GM23338 (cell line): ENCODE measurements around the gene KCNG3.

ENCODE experiments used
- EZH2 ChIP-seq: fragments of 200-600 bp; sonication (generic); IDR thresholded peaks from one replicate; pipeline ENCODE4 v1.8.0; 2017; ENCODE audit warnings: antibody characterized with exemption, mild to moderate bottlenecking, low read depth; ENCODE audit not compliant: unreplicated experiment
- EZH2phosphoT487 ChIP-seq: fragments of 200-600 bp; sonication (generic); IDR thresholded peaks from one replicate; pipeline ENCODE4 v1.8.1; 2018; ENCODE audit warnings: antibody characterized with exemption; ENCODE audit not compliant: unreplicated experiment
- TF ChIP-seq, protein P1 (sequence below), 2 experiments: fragments of 200-600 bp in 1 of 2; sonication (generic) in 1 of 2; conservative IDR thresholded peaks; 2 replicates each; pipeline versions ENCODE4 v1.5.1 to v1.6.1; 2016 to 2017; ENCODE audit warnings: antibody characterized with exemption in 2 of 2, low read depth in 2 of 2, mild to moderate bottlenecking in 2 of 2, moderate library complexity in 1 of 2
- TF ChIP-seq, protein P2 (sequence below): IDR thresholded peaks from one replicate; pipeline ENCODE4 v1.6.1; 2018; ENCODE audit warnings: antibody characterized with exemption; ENCODE audit not compliant: unreplicated experiment

DNA sequence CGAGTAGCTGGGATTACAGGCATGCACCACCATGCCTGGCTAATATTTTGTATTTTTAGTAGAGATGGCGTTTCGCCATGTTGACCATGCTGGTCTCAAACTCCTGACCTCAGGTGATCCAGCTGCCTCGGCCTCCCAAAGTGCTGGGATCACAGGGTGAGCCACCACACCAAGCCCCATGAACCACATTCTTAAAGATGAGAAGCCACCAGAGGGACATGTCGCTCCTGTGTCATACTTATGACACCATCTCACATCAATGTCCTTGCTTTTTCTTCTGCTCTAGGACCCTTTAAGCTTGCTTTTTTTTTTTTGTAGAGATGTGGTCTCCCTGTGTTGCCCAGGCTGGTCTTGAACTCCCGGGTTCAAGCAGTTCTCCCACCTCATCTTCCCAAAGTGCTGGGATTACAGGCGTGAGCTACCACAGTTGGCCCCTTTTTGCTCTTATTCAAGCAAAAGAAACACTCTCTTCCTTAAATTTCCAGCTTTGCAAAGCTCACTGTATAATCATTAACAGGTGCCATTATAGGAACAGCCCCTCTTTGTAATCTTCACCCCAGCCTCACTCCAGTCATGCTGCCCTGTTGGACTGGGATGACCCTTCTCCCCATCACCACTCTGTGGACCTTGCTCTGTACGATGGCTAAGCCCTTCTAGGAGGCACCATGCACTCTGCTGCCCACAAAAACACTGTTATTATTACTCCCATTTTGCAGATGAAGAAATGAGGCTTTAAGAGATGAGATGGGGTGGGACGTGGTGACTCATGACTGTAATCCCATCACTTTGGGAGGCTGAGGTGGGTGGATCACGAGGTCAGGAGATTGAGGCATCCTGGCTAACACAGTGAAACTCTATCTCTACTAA lies 10.8 kb upstream of the KCNG3 start:
- TF ChIP-seq, protein P1, sequence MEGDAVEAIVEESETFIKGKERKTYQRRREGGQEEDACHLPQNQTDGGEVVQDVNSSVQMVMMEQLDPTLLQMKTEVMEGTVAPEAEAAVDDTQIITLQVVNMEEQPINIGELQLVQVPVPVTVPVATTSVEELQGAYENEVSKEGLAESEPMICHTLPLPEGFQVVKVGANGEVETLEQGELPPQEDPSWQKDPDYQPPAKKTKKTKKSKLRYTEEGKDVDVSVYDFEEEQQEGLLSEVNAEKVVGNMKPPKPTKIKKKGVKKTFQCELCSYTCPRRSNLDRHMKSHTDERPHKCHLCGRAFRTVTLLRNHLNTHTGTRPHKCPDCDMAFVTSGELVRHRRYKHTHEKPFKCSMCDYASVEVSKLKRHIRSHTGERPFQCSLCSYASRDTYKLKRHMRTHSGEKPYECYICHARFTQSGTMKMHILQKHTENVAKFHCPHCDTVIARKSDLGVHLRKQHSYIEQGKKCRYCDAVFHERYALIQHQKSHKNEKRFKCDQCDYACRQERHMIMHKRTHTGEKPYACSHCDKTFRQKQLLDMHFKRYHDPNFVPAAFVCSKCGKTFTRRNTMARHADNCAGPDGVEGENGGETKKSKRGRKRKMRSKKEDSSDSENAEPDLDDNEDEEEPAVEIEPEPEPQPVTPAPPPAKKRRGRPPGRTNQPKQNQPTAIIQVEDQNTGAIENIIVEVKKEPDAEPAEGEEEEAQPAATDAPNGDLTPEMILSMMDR (conservative IDR thresholded peaks at IDR 0.05; ENCODE audit: low read depth in 2 of 2), result no peak
- TF ChIP-seq, protein P2, sequence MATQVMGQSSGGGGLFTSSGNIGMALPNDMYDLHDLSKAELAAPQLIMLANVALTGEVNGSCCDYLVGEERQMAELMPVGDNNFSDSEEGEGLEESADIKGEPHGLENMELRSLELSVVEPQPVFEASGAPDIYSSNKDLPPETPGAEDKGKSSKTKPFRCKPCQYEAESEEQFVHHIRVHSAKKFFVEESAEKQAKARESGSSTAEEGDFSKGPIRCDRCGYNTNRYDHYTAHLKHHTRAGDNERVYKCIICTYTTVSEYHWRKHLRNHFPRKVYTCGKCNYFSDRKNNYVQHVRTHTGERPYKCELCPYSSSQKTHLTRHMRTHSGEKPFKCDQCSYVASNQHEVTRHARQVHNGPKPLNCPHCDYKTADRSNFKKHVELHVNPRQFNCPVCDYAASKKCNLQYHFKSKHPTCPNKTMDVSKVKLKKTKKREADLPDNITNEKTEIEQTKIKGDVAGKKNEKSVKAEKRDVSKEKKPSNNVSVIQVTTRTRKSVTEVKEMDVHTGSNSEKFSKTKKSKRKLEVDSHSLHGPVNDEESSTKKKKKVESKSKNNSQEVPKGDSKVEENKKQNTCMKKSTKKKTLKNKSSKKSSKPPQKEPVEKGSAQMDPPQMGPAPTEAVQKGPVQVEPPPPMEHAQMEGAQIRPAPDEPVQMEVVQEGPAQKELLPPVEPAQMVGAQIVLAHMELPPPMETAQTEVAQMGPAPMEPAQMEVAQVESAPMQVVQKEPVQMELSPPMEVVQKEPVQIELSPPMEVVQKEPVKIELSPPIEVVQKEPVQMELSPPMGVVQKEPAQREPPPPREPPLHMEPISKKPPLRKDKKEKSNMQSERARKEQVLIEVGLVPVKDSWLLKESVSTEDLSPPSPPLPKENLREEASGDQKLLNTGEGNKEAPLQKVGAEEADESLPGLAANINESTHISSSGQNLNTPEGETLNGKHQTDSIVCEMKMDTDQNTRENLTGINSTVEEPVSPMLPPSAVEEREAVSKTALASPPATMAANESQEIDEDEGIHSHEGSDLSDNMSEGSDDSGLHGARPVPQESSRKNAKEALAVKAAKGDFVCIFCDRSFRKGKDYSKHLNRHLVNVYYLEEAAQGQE, result no peak
- TF ChIP-seq EZH2phosphoT487 (no peak), EZH2 (no peak)
